GM19463 (cell line): Measurements from ENCODE around the gene NISCH.

Experiments used
- ATAC-seq: cut with Tn5 transposase; IDR thresholded peaks from one replicate; pipeline ENCODE4 v1.9.1; 2021; ENCODE audit warnings: mild to moderate bottlenecking, moderate library complexity; ENCODE audit not compliant: unreplicated experiment

Gene NISCH

DNA sequence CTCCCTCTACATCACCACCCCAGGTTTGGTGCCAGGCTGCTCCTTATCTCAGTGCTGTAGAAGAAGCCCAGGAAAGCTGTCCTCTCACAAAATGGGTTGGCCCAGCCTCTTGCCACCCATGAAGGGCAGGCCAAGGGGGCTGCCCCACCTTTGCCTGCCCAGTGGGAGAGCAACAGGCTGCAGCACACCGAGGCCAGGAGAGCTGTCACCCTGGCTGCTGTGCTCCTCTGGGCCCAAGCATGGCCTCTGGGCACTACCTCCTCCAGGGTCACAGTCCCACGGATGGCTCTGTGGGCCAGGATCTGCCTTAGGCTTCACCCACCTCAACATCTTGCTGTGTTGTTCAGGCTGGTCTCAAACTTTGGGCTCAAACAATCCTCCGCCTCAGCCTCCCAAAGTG is 33.3 kb downstream of the NISCH start:
- ATAC-seq, result no peak

DNA sequence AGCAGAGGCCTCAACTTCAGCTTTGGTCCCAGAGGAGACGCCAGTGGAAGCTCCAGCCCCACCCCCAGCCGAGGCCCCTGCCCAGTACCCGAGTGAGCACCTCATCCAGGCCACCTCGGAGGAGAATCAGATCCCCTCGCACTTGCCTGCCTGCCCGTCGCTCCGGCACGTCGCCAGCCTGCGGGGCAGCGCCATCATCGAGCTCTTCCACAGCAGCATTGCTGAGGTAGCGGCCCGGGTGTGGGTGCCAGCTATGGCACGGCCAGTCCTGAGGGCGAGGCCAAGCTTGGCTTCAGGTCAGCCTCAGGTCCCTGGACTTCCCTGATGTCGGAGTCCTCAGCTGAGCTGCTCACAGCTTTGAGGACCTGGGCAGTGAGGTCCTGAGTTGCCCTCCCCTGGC is 34.0 kb downstream of the NISCH start:
- ATAC-seq, result no peak

DNA sequence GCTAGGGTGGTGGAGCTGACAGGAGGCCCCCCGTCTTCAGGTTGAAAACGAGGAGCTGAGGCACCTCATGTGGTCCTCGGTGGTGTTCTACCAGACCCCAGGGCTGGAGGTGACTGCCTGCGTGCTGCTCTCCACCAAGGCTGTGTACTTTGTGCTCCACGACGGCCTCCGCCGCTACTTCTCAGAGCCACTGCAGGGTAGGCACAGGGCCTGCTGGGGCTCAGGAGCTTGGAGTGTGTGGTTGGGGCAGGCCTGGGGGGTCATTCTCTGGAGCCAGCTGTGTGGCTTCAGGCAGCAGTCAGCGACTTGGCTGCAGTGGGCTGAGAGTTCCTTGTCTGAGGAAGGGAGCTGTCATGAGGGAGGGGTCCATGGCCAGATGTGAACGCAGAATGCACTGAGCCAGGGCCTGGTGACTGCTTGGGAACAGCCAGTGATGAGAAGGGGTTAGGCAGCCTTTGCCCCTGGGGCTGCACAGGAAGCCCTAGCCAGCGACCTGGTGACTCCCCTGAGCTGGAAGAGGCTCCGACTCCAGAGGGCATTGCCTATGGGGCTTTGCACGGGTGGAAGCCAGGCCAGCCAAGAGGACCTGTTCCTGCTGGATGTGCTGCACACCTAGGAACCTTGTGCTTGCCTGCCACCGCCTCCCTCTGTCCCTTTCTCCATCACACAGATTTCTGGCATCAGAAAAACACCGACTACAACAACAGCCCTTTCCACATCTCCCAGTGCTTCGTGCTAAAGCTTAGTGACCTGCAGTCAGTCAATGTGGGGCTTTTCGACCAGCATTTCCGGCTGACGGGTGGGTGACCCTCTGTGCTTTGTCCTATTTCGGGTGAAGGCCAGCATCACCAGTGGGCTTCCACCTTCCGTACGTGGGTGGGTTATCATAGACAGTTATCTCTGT is 34.9 kb downstream of the NISCH start:
- no peak for ATAC-seq

DNA sequence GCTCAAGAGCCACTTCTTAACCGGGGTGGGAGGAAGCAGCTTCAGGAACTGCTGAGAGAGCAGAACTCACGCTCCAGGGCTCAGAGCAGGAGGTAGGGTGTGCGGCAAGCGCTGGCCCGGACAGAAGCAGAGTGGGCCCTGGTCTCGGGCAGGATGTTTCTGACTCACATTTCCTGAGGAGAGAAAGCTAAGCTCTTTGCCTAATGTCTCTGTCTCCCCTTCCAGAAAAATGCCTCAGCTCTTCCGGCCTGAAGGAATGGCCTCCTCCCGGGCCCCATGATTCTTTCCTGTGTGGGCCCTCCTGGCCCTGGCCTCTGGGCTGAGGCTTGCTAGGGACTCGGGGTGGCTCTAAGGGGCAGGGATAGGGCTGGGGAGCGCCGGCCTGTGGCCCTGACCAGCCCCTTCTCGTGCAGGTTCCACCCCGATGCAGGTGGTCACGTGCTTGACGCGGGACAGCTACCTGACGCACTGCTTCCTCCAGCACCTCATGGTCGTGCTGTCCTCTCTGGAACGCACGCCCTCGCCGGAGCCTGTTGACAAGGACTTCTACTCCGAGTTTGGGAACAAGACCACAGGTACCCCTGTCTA is 35.6 kb downstream of the NISCH start:
- no peak for ATAC-seq

DNA sequence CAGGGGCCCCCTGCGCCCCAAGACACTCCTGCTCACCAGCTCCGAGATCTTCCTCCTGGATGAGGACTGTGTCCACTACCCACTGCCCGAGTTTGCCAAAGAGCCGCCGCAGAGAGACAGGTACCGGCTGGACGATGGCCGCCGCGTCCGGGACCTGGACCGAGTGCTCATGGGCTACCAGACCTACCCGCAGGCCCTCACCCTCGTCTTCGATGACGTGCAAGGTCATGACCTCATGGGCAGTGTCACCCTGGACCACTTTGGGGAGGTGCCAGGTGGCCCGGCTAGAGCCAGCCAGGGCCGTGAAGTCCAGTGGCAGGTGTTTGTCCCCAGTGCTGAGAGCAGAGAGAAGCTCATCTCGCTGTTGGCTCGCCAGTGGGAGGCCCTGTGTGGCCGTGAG is 36.7 kb downstream of the NISCH start:
- no peak for ATAC-seq

DNA sequence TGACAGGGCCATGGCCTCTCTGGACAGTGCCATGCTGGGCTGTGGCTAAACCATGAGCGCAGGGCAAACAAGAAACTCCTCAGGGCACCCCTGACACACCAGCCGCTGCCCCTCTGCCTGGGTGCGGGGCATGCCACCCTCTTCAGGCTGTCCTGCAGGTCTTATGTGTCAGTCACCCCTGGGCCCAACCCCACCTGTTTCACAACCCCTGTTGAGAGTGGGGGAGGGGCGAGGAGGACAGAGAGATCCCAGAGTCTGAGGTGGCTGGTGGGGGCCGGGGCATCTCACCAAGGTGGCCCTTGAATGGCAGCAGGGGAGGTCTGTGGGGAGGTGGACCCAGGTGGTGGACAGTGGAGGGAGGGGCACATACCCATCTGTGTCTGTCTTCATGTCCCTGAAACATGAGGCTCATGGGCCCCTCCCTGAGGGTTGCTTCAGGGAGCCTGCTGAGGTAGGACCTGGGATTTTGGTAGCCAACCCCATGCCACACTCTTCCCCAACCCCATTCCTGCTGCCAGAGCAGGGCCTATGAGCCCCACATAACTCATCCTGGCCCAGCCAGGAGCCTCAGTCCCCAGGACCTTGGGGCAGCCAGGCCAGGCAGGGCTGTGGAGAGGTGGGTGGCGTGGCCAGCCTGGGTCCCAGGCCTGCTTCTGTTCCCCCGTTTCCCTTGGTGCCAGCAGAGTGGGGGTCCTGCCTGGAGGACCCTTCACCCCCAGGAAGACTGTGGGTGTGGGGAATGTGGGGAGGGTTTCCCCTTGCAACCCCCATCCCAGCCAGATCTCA is 38.0 kb downstream of the NISCH start:
- ATAC-seq, result no peak

DNA sequence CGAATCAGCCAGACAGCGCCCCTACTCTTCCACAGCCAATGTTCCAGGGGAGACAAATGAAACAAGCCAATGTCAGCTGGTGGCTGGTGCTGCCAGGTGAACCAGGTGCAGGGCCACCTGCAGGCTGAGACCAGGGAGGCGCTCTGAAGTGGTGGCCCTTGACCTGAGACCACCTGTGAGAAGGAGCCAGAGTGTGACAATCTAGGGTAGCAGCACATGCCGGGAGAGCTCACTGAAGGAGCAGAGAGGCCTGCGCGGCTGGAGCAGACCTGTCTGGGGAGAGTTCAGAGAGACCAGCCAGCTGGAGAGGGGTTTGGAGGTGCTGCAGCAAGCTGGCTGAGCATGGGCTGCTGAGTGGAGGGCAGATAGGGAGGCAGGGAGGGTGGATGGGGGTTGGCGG is 39.0 kb downstream of the NISCH start:
- ATAC-seq, result no peak

DNA sequence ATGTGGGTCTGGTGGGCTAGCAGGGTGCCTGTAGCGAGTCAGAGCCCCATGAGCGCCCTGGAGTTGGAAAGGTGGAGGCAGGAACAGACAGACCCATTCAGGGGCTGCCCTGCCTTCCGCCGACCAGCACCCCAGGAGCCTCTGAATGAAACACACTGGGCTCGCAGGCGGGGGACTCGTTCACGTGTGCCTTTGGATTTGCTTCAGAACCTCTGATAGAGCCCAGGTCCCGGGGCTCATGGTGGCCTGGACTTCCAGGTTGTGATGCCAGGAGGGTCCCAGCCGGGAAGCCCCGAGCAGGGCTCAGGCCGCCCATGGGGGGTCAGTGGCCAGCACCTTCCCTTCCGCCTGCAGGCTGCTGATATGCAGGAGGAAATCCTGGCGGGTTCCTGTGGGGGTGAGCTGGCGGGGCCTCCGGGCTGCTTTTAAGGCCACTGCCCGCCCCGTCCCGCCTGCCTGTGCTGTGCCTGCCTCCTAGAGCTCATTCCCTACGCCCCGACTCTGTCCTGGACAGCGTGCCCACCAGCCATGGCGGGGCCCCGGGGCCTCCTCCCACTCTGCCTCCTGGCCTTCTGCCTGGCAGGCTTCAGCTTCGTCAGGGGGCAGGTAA is 39.6 kb downstream of the NISCH start, which contains the start of gene STAB1:
TSS of gene STAB1 (plus strand) at position 453 of the 610 bp plus-strand sequence. CDS start at position 529, 76 bp downstream.
- ATAC-seq, result no peak

DNA sequence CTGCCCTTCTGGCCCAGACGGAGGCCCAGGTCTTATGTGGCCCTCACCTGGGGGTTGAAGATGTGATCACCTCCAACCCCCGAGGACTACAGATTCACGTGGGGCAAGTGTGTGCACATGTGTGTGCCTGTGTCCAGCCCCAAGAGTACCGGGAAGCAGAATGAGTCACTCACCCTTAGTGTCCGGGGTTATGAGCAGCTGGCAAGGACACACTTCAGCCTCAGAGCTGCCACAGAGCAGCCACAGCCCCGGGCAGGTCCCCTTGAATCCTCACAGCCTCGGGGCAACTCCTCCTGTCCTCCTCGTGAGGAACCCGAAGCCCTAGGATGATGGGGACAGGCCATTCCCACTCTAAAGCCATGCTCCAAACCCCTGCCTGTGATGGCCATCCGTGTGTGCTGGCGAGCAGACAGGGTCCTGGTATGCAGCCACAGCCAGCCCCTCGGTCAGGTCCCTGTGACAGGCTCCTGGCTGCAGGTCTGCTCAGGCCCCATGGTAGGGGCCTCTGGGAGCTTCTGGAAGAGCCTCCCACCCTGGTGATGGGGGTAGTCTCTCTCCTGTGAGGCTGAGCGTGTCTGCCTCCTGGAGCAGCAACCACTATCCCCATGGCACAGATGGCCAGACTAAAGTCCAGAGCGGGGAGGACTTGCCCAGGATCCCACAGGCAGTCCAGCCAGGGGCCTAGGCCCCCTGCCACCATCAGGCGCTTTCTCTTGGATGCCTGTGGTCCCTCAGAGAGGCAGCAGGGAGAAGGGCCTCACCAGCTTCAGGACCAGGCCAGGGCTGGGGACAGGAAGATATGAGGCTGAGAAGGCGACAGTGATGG is 40.6 kb downstream of the NISCH start:
- no peak for ATAC-seq

DNA sequence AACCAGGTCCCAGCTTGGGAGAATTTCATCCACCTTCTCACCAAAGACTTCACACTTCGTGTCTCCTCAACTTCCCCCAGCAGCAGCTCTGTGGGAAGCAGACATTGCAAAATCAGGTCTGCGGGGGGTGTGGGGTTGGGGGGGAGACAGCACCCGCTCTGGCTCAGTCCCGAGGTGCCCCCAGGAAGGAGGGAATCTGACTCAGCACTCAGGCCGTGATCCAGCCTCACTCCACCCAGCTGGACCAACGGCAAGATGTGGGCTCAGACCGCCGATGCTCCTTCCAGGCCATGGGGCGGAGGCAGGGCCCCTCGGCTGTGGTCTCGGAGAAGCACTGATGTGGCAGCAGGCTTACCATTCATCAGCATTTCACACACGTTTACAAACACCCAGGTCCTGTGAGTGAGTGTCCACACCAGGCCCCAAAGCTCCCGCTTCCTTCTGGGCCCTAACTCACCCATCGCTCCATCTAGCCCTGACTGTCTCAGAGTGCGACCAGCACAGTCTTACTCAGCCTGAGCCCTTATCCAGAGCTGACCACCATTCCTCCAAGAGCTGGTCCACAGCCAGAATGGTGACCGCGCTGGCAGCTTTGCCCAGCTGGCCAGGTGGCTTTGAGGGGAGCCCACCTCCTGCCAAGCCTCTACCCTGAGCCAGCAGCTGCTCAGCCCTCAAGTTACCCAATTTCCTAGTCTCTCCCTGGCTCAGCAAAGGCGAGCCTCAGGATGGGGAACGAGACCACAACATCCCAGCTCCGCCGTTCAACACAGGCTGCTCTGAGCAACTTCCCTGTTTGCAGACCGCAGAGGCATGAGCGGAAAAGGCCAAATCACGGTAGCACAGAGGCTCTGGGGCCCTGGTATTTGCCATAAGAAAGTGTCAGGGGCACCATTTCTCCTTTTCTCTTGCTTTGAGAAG is 43.0 kb downstream of the NISCH start:
- no peak for ATAC-seq

DNA sequence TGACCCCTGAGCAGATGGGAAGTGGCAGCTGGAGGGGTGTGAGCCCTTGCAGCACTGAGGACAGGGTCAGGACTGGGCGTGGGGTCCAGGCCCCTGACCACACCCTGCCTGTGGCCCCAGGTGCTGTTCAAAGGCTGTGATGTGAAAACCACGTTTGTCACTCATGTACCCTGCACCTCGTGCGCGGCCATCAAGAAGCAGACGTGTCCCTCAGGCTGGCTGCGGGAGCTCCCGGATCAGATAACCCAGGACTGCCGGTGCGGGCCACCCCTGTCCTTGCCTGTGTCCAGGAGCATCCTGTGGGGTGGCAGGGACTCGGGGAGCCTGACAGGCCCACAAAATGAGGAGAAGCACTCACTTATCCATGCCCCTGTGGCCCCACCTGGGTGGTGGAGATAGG is 45.6 kb downstream of the NISCH start:
- no peak for ATAC-seq

DNA sequence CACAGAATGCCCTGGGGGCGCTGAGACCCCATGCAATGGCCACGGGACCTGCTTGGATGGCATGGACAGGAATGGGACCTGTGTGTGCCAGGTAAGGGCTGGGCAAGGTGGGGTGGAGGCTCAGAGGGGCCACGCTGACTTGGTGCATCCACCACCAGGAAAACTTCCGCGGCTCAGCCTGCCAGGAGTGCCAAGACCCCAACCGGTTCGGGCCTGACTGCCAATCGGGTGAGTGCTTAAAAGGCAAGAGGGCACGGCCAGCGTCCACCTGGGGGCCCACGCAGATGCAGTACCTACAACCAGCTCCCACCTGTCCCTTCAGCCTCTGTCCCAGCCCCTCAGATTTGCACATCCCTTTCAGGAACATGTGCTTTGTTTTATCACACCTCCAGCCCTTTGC is 46.6 kb downstream of the NISCH start:
- ATAC-seq, result no peak

DNA sequence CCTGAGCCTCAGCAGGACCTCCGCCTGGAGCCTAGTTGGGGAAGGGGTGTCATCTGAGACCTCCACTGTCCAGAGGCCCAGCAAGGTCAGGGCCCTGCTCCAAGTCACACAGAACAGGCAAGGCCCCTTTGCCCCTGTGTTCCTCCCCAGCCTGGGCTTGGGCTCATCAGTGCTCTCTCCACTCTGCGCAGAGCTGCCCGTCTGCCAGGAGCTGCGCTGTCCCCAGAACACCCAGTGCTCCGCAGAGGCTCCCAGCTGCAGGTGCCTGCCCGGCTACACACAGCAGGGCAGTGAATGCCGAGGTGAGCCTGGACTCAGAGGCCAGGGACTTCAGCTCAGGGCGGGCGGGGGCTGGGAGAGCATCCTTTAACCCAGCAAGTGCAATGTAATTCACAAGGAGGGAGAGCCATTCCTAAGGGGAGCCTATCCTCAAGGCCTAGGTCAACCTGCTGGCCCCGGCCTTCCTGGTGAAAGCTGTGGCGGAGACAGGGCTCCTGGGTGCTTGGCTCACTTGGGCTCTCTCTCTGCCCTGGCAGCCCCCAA is 47.5 kb downstream of the NISCH start:
- ATAC-seq, result no peak

DNA sequence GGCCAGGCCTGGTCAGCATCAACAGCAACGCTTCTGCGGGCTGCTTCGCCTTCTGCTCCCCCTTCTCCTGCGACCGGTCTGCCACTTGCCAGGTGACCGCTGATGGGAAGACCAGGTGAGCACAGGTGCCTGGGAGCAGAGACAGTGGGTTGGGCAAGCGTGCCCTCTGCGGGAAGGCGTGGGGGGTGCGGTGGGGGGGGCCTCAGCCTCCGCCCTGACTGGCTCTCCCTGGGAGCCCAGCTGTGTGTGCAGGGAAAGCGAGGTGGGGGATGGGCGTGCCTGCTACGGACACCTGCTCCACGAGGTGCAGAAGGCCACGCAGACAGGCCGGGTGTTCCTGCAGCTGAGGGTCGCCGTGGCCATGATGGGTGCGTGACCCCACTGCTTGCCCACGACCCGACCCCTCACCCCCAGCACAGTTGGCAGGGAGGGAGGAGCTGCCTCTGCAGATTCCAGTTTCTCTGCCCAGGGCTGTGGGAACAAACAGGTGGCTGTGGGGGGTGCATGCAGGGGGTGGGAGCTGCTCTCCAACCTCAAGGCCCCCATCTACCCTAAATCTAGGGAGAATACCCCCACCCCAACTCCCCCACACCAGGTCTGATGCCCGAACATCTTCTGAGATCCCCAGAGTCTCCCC is 48.5 kb downstream of the NISCH start:
- no peak for ATAC-seq

DNA sequence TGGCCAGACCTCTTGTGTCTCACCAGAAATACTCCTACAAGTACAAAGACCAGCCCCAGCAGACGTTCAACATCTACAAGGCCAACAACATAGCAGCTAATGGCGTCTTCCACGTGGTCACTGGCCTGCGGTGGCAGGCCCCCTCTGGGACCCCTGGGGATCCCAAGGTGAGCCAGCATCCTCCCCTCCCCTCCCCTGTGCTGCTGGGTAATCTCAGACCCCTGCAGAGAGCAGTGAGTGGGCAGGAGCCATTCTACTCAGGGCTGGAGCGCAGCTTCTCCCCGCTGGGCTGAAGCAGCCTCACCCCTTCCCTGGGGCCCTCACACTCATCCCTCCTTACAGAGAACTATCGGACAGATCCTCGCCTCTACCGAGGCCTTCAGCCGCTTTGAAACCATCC is 49.6 kb downstream of the NISCH start:
- no peak for ATAC-seq

DNA sequence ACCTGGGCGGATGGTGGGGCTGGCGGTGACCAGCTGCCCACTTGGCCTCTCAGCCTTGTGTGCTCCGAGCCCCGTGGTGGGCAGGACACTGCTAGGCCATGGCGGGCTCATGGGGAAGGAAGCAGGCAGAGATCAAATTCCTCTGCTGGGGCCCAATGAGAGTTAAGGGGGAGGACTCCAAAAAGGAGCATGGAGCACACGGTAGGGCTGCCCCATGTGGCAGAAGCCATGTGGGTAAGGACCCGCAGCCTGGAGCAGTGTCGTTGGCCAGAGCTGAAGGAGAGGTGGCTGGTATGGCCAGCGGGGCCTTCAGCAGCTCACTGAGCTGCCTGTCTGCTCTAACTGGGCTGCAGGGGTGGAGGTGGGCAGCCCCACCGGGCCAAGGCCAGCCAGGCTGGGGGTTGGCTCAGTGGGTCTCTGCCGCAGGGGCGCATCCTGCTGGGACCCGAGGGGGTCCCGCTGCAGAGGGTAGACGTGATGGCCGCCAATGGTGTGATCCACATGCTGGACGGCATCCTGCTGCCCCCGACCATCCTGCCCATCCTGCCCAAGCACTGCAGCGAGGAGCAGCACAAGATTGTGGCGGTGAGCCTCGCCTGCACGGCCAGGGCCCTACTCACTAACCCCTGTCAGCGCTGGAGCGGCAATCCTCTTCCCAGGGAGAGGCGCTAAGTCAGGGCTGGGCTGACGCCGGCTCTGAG is 51.0 kb downstream of the NISCH start:
- no peak for ATAC-seq

DNA sequence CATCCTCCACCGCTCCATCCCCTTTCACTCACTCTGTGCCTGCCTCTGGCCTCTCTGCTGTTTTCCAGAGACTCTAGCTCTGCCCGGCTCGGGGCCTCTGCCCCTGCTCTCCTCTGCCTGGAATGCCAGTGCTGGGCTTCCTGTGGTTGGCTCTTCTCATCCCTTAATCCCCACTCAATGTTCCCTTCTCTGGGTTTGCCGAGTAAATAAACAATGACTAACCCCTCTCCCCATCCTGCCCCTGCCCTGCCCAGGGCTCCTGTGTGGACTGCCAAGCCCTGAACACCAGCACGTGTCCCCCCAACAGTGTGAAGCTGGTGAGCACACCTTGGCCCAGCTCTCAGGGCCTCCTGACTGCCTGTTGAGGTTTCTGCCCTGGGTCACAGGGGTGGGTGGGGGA is 52.0 kb downstream of the NISCH start:
- no peak for ATAC-seq

DNA sequence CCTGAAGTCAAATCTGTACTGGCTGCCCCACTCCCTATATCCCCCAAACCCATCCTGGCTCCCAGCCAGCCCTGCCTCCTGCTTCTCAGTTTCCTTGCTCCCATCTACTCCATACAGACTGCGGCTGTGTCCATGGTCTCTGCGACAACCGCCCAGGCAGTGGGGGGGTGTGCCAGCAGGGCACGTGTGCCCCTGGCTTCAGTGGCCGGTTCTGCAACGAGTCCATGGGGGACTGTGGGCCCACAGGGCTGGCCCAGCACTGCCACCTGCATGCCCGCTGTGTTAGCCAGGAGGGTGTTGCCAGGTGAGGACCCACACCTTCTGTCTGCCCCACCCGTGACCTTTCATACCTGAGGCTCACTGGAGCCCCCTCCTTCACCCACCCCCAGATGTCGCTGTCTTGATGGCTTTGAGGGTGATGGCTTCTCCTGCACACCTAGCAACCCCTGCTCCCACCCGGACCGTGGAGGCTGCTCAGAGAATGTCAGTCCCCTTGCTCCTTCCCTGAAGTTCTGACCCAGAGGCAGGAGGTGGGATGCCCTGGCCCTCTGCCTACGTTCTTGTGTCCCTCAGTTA is 54.4 kb downstream of the NISCH start:
- ATAC-seq, result no peak
